Body of pancreas (tissue), 4 donors: Measurements from ENCODE around the gene OR10G6. TPM values are rescaled to one million over a fixed set of nuclear protein-coding genes. Genes with fewer than 3 reads are reported as not detected.

Experiments
- ATAC-seq: fragments of 150-250 bp; one replicate; pipeline ENCODE4 v1.9.1; 2016
- DNase-seq, 4 donors: peaks; one replicate each; pipeline ENCODE4 v3.0.0-alpha.2; 2019
- H3K27ac ChIP-seq, 4 donors: fragments of 200-600 bp; sonication (generic); 1 replicate in 3 of 4; 2 replicates in 1 of 4; pipeline versions ENCODE4 v1.5.1 to v1.6.1; 2016 to 2019; ENCODE audit warnings: mild to moderate bottlenecking in 1 of 4, mixed read lengths in 1 of 4, moderate library complexity in 1 of 4
- H3K27me3 ChIP-seq, 2 donors: fragments of 200-600 bp; sonication (generic); one replicate each; pipeline ENCODE4 v1.6.0; 2016; ENCODE audit warnings: mild to moderate bottlenecking in 1 of 2
- H3K36me3 ChIP-seq, 2 donors: fragments of 200-600 bp; sonication (generic); replicated peaks in 1 of 2; 2 replicates each; pipeline ENCODE4 v1.5.1; 2016; ENCODE audit warnings: low read depth in 2 of 2; ENCODE audit not compliant: insufficient read depth in 1 of 2
- H3K4me1 ChIP-seq: fragments of 200-600 bp; sonication (generic); one replicate; pipeline ENCODE4 v1.6.0; 2016
- H3K4me3 ChIP-seq, 2 donors: fragments of 200-600 bp; sonication (generic); 1 replicate in 1 of 2; 2 replicates in 1 of 2; pipeline ENCODE4 v1.5.1; 2016 to 2019
- H3K9me3 ChIP-seq, 3 donors: fragments of 200-600 bp; sonication (generic); 1 replicate in 2 of 3; 2 replicates in 1 of 3; pipeline ENCODE4 v1.5.1; 2016
- CTCF ChIP-seq, 7 experiments: fragments of 450-650 bp in 4 of 7; fragments of 200-600 bp in 3 of 7; sonication (generic) in 3 of 7; IDR thresholded peaks; one replicate each; pipeline ENCODE4 v1.5.1; 2016 to 2019; ENCODE audit warnings: antibody characterized with exemption in 7 of 7
- POLR2A ChIP-seq, 3 donors: fragments of 450-650 bp; IDR thresholded peaks; one replicate each; pipeline ENCODE4 v1.6.1; 2016; ENCODE audit warnings: antibody characterized with exemption in 3 of 3, mild to moderate bottlenecking in 2 of 3
- WGBS, 2 donors: methylation state at CpG; one replicate each; pipeline ENCODE4 v1.1.5; 2017; 5-methylcytosine and 5-hydroxymethylcytosine counted together
- intact Hi-C: fragments of 100-400 bp; cut with DNase I; formaldehyde crosslinking; loops from one replicate; pipeline ENCODE4 v1.15.1; 2023
- total RNA-seq, 2 donors: library from RNA; depleted of rRNA; stranded (reverse); fragments of >200 nt; gene quantifications; one replicate each; pipeline ENCODE4 v1.1.0, GENCODE V29; 2016

OR10G6 gene
- total RNA-seq, 2 donors from 2014 or later, result not detected

DNA sequence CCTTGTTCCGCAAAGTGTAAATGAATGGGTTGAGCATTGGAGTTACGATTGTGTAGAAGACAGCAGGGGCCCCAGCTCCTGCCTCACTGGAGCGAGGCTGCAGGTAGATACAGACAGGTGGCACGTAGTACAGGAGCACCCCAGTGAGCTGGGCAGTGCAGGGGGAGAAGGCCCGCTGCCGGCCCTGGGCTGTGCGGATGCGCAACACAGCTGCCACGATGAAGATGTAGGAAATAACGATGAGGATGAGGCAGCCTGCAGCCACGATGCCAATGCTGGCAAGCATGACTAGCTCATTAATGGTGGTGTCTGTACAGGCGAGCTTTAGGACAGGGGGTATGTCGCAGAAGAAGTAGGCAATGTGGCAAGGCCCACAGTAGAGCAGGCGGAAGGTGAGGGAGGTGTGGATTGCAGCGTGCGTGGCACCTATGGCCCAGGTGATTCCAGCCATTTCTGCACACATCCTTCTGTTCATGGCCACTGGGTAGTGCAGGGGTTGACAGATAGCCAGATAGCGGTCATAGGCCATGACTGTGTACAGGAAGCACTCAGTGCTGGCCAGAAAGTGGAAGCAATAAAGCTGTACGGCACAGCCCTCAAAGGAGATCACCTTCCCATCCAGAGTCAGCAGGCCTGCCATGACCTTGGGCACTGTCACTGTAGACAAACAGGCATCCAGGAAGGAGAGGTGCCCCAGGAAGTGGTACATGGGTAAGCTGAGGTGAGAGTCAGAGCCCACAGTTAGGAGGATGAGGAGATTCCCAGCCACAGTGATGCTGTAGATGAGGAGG lies 18.0 kb downstream of the OR10G6 start:
- H3K27me3 ChIP-seq, result no peaks in the 10 kb centered on the region
- ATAC-seq (no peak), DNase-seq (no peak)
- no peak for TF ChIP-seq CTCF (IDR thresholded peaks at IDR 0.05)
- TF ChIP-seq POLR2A (IDR thresholded peaks at IDR 0.05), result no peak
- H3K4me1 ChIP-seq, result no peaks in the 10 kb centered on the region
- intact Hi-C loops, result no loop called here
- H3K36me3 ChIP-seq, result no peaks in the 10 kb centered on the region
- no peak overlapping the region for H3K4me3 ChIP-seq
- WGBS, 2 donors, result 93 to 96% methylated on average over 18 of the region's 18 CpGs
- no peaks in the 10 kb centered on the region for H3K9me3 ChIP-seq
- H3K27ac ChIP-seq, result no peak overlapping the region

DNA sequence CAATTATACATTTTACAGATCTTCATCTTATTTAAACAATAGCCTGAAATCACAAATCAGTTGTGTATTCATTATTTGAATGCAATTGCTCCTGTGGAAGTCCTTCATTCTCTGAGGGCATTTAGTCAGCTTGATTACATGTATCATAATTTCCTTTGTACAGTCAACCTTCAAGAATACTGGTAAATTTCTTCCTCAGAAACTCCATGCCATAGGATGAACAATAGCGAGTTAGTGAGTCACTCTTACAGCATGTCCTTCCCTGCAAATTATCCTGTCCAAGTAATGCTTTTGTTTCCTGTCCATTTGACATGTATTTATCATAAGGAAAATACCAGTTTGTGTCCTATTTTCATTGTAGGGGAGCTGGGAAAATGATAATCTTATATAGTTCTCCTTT lies 21.1 kb downstream of the OR10G6 start:
- Histone ChIP-seq H3K9me3 (no peaks in the 10 kb centered on the region), H3K4me1 (no peaks in the 10 kb centered on the region), H3K4me3 (no peak overlapping the region), H3K27me3 (no peaks in the 10 kb centered on the region), H3K36me3 (no peaks in the 10 kb centered on the region), H3K27ac (no peak overlapping the region)
- DNase-seq (no peak), ATAC-seq (no peak)
- no peak for TF ChIP-seq POLR2A (IDR thresholded peaks at IDR 0.05)
- TF ChIP-seq CTCF (IDR thresholded peaks at IDR 0.05), result no peak
- intact Hi-C loops, result no loop called here
- 80 to 93% methylated on average over 1 of the region's 1 CpG for WGBS, 2 donors

DNA sequence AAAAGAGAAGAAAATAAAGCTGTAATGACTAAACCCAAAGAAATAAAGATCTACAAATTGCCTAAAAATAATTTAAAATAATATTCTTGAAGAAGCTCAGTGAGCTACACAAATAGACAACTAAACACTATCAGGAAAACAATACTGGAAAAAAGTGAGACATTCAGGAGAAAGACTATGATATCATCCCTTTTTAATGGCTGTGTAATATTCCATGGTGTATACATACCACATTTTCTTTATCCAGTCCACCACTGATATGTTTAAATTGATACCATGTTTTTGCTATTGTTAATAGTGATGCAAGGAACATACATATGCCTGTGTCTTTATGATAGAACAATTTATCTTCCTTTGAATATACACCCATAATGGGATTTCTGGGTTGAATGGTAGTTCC lies 38.2 kb downstream of the OR10G6 start:
- H3K27ac ChIP-seq, result no peak overlapping the region
- no peaks in the 10 kb centered on the region for H3K4me1 ChIP-seq
- no peaks in the 10 kb centered on the region for H3K27me3 ChIP-seq
- DNase-seq (no peak), ATAC-seq (no peak)
- H3K36me3 ChIP-seq, result no peaks in the 10 kb centered on the region
- intact Hi-C loops, result no loop called here
- TF ChIP-seq CTCF (IDR thresholded peaks at IDR 0.05) (no peak), POLR2A (IDR thresholded peaks at IDR 0.05) (no peak)
- H3K4me3 ChIP-seq, result no peak overlapping the region
- H3K9me3 ChIP-seq, result no peaks in the 10 kb centered on the region

DNA sequence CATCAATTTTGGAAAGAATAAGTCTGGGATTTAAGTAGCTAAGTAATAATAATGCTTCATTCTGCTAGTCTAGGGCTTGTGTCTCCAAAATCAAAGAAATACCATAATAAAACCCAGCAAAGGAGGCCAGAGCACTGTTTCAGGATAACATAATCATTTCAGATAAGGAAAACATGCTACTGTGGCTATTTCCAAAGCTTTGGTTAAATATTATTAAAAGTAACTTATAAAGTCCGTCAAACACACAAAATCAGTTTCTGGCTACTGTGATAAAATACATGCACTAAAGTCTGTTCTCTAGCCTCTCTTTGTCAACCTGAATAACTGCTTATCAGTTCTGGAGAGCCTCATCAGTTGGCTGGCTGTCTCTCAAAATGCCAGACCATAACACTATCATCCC lies 49.8 kb downstream of the OR10G6 start:
- Histone ChIP-seq H3K27me3 (no peaks in the 10 kb centered on the region), H3K27ac (peak overlapping the region in 1 of 4 donors; percentile 10), H3K9me3 (no peaks in the 10 kb centered on the region), H3K4me3 (no peak overlapping the region), H3K36me3 (no peaks in the 10 kb centered on the region), H3K4me1 (peaks cover 39% of the 10 kb centered on the region)
- WGBS, 2 donors, result 12 to 19% methylated on average over 1 of the region's 1 CpG
- ATAC-seq (peak; percentile 53), DNase-seq (no peak)
- intact Hi-C loops, result no loop called here
- no peak for TF ChIP-seq POLR2A (IDR thresholded peaks at IDR 0.05)
- TF ChIP-seq CTCF (IDR thresholded peaks at IDR 0.05), result no peak

Other genes starting within 250 kb of the OR10G6 start
- not detected for gene OR6X1, start 240.6 kb downstream of the OR10G6 start, total RNA-seq
- gene OR6M1, start 188.8 kb downstream of the OR10G6 start, total RNA-seq, result not detected
- not detected for gene TMEM225, start 109.5 kb downstream of the OR10G6 start, total RNA-seq
- 10 to 100 TPM in 1 of 2 donors, 1 to 10 TPM in 1; 1.6 to 13.2 TPM for gene OR8D4, start 93.0 kb downstream of the OR10G6 start, total RNA-seq
- 1 to 10 TPM in 1 of 2 donors, under 1 TPM in 1; 0.78 to 6.6 TPM for gene OR4D5, start 55.5 kb downstream of the OR10G6 start, total RNA-seq
- not detected for gene OR6T1, start 51.3 kb downstream of the OR10G6 start, total RNA-seq
- gene OR10S1, start 17.4 kb downstream of the OR10G6 start, total RNA-seq, result not detected
- gene OR10G4, start 17.8 kb upstream of the OR10G6 start, total RNA-seq, result 1 to 10 TPM in 1 of 2 donors, under 1 TPM in 1; 0.52 to 5.3 TPM
- gene OR10G9, start 27.9 kb upstream of the OR10G6 start, total RNA-seq, result not detected
- gene OR10G8, start 31.6 kb upstream of the OR10G6 start, total RNA-seq, result not detected
- not detected for gene OR10G7, start 46.2 kb upstream of the OR10G6 start, total RNA-seq
- gene VWA5A, start 120.3 kb upstream of the OR10G6 start, total RNA-seq, result 10 to 100 TPM; 18.9 to 37.2 TPM
- gene OR10D3, start 188.2 kb upstream of the OR10G6 start, total RNA-seq, result not detected
- gene OR8G1, start 245.9 kb upstream of the OR10G6 start, total RNA-seq, result not detected